HG03342 (cell line): ENCODE data around the gene CFAP157.

ENCODE experiments used
- ATAC-seq: cut with Tn5 transposase; IDR thresholded peaks from one replicate; pipeline ENCODE4 v1.9.1; 2021; ENCODE audit warnings: mild to moderate bottlenecking, moderate library complexity; ENCODE audit not compliant: unreplicated experiment

Gene CFAP157

DNA sequence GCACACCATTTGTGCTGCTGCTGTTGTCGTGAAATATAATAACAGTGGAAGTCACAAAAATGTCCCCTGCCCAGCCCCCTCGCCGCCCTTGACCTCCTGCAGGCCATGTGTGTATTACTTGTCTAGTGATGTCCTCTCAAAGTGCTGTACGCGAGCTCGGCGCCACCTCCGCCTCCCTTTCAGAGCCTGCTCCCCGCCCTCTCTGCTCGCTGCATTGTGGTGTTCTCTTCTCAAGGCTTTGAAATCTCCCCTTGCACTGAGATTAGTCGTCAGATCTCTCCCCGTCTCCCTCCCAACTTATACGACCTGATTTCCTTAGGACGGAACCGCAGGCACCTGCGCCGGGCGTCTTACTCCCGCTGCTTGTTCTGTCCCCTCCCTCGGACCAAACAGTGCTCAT is 14.7 kb upstream of the CFAP157 start:
- no peak for ATAC-seq

DNA sequence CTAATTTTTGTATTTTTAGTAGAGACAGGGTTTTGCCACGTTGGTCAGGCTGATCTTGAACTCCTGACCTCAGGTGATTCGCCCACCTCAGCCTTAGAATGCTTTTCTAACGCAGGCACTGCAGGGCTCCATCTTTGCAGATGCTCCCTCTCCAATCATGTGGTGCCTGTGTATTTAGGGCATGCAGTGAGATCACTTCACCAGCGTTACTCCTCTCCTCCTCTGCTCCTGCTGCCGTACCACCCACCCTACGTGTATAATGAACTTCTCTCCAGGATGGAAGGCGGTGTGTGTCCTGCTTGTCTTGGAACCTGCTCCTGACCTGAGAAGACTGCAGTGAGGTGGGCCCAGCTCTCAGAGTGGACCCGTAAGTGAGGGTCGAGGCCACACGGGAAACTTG is 13.6 kb upstream of the CFAP157 start:
- ATAC-seq = no peak

DNA sequence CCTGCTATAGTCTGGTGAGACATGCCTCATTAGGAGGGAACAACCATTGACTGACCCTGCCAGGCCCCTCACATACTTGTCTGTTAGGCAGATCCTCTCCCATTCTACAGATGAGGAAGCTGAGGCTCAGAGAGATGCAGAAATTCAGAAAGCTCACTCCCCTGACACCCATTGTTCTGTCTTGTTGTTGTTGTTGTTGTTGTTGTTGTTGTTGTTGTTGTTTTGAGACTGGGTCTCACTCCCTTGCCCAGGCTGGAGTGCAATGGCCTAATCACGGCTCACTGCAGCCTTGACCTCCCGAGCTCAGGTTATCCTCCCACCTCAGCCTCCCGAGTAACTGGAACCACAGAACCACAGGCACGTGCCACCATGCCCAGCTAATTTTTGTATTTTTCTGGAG is 13.1 kb upstream of the CFAP157 start:
- ATAC-seq = no peak

DNA sequence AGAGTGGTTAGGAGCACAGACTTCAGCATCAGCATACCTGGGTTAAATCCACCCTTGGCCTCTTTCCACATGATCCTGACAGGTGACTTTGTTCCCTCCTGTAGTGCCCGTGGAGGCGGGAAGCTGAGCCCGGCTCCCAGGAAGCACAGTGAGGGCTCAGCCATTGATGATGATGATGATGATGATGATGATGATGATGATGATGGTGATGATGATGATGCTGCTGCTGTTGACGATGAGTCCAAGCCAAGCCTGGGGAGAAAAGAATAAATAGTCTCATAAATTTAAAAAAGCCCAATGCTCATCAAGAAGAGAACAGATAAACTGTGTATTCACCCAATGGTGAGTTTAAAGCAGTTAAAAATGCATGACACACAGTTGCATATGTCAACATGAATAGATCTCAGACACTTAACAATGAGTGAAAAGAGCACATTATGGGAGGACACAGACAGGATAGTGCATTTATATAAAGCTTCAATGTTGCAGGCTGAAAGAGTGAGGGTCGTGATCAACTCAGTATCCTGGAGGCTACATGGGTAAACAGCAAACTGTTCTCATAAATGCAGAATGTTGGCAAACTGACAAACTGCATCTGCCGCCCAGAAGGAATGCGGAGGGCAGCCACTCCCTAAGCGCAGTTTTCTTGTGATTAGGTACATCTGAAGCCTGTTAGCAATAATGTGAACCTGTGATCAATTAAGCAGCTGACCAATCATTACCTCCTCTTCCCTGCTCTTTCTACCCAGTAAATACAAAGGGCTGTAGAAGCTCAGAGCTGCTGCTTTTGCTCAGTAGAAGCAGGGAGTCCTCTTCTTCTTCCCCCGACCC is 11.7 kb upstream of the CFAP157 start:
- no peak for ATAC-seq

DNA sequence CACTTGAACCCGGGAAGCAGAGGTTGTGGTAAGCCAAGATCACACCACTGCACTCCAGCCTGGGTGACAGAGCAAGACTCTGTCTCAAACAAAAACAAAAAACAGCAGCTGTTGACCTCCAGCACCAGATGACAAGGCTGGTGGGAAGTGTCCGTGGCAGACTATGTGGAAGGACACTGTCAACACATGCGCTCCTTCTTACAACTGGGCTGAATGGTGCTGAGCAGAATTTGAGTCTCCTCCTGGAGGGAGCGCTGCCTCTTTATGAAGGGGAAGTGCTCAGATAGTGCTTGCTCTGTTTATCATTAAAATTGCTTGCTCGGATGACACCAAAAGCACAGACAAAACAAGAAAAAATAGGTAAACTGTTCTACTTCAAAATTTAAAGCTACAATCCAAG is 9.2 kb upstream of the CFAP157 start:
- ATAC-seq = no peak

DNA sequence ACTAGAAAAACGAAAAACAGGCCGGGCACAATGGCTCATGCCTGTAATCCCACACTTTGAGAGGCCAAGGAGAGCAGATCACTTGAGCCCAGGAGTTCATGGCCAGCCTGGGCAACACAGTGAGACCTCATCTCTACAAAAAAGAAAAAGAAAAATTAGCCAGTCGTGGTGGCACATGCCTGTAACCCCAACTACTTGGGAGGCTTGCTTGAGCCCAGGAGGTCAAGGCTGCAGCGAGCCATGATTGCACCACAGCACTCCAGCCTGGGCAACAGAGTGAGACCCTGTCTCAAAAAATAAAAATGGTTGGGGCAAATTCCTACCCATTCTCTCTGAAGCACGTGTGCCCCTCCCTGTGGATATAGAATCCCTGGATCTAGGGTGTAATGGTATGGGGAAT is 8.4 kb upstream of the CFAP157 start:
- ATAC-seq = no peak

DNA sequence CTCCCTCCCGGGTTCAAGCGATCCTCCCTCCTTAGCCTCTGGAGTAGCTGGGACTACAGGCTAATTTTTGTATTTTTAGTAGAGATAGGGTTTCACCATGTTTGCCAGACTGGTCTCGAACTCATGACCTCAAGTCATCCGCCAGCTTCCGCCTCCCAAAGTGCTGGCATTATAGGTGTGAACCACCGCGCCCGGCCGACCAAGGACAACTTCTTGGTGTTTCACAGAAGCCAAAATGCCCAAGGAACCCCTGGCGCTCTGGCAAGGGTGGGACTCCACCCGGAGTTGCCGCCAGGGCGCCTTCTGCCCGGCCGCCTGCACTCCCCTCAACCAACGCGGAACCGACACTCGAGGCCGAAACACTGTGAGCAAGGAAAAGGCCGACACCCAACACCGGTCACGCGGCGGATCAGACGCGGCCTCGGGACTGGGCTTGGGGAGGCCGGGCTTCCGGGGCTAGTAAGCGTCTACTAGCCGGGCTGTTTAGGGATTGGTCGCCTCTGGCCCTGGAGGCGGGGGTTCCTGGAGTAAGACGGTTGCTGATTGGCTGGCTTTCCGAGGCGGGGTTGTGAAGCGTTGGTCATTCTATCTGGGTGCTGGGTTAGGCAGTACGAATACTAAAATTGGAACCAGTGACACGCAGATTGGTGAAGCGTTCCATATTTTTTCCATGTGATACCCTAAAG is 7.7 kb upstream of the CFAP157 start:
- ATAC-seq = peak; percentile 89

DNA sequence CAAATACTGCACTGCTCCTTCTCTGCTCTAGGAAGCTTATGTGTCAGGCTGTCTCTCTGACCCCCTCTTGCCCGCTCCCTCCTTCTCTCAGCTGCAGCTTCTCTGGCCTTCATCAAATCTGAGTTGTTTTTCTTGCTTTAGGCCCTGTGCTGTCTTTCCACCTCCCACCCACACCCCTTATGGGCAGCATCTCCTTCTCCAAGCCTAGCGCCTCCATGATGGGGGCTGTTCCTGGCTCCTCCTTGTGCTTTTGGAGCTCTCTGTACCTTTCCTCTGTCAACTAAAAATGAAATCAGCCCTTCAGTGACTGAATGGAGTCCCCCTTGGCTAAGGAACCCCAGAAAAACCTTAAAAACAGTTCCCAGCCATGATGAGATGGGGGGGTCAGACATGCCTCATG is 6.6 kb upstream of the CFAP157 start:
- ATAC-seq = no peak

DNA sequence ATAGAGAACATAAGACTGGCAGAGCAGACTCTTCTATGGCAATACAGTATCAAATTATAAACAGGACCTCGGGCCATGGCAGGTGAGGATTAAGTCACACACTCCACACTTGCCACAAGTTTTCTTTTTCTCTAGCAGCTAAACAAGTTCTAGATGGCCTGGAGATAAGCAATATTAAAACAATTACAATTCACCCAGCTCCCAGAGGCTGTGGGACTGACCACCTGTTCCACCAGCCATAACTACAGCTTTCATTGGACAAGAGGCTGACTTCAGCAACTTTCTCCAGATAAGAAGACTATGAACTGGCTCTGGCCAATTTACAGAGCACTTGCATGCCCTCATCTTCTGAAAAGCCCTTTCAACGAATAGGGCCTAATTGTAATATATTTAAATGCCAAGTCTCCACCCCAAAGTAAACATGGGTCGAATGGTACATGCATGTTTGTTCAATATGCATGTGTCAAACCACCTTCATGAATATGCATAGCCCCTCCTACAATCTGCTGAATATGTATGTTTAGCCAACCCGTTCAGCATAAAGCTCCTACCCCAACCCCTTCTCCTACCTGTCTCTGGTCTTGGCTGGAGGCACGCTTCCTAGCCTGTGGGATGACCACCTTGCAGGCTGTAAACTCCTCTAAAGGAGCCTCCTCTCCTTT is 6.1 kb upstream of the CFAP157 start:
- ATAC-seq = no peak

DNA sequence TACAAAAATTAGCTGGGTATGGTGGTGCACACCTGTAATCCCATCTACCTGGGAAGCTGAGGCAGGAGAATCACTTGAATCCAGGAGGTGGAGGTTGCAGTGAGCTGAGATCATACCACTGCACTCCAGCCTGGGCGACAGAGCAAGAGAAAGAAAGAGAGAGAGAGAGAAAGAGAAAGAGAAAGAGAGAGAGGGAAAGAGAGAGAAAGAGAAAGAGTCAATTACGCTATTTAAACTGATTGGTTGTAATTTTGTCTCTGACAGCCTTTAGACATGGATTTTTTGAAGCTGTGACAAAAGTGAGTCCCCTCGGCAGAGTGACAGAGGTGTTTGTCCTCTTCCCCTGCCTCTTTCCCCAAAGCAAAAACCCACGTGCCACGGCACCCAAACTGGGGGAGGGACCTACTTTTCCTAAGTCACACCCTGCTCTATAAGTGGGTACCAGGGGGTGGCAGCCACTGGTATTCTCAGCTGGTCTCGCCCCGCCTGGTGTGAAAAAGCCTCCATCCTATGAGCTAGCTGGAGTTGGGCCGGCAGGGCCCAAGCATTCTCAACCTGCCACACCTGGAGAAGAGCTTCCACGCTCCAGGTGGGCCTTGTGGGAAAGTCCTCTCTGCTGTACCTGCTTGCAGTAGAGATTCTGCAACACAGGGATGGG is 3.4 kb upstream of the CFAP157 start:
- ATAC-seq = no peak

DNA sequence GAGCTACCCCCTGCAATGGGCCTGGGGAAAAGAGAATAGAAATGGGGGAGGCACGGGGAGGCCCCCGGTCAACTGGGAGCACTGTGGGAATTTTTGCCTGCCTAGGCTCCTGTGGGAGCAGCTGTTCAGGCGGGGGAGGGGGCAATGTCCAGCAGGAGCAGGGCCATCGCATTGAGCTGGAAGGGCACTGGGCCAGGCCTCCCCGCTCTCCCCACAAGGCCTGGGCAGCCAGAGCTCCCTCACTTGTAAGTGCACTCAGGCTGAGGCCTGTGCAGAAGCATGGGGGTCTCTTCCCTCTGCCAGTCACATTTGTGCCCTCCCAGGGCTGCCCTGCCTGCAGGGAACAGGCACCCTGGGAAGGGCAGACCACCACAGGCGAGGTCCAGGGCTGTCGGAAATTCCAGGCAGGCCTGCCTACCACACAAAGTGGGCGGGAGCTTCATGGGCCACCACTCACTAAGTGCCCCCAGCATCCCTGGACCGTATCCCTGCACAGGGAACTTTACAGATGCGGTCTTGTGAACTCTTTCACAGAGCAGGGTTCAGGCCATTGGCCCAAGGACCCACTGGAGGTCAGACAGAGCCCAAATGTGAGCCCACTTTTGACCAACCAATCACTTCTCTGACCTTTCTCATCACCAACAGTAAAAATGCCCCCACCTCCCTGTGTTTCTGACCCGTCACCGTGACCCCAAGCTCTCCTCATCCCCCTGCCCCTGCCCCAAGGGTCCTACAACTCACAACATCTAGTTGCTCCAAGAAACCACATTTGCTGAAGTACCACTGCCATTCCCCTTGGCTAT is 1.0 kb upstream of the CFAP157 start:
- no peak for ATAC-seq

DNA sequence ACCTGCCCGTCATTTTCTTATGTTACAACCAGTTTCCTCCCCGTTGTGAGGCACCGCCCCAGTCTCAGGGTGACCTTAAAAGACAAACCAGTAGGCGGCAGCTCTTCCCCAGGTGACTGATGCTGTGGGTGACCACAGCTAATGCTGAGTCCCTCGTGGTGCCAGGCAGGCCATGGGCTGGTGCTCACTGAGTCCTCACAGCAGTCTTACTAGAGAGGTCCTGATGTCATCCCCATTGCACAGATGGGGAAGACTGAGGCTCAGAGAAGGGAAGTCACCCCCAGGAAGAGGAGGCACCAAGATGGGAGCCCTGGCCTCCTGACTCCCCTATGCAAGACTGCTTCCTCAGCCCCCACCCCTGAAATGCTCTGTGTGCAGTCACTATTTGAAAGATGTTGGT is 978 bp downstream of the CFAP157 start:
- no peak for ATAC-seq

DNA sequence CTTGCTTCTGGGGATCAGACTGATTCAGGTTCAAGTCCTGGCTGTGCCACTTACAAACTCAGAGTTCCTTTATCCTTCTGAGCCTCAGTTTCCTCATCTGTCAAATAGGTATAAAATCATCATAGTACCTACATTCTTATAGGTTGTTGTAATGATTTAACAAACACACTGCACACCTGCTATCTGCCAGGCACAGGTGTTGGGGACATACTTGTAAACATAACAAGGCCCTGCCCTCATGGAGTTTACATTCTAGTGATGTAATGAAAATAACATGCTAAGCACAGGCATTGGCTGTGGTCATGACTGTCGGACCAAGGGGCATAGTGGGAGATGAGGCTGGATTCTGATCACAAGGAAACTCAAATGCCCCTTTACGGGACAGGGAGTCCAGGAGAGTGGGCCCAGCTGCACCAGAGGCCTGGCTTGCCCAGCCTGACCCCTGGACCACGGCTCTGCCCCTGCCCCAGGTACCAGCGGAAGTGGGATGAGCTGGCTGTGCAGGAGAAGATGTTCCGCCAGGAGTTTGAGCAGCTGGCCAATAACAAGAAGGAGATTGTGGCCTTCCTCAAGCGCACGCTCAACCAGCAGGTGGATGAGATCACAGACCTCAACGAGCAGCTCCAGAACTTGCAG is 2.3 kb downstream of the CFAP157 start:
- no peak for ATAC-seq

DNA sequence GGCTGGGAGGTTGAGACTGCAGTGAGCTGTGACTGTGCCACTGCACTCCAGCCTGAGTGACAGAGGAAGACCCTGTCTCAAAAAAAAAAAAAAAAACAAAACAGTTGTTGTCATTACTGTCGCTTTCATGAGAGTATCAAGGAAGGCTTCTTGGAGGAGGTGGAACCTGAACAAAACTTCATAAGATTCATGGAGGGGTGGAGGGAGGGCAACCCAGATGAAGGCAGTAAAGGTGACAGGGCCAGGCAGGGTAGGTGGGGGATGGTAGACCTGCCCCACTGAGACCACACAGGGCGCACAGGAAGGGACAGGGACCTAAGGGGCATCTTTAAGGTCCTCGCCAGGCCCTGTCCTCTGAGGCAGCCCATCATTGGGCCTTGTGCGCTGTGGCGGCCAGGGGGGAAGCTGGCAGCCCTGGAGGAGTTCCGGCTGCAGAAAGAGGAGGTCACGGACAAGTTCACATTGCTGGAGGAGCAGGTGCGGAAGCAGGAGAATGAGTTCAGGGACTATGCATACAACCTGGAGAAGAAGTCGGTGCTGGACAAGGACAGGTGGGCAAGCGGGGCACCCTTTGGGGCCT is 3.5 kb downstream of the CFAP157 start:
- no peak for ATAC-seq

DNA sequence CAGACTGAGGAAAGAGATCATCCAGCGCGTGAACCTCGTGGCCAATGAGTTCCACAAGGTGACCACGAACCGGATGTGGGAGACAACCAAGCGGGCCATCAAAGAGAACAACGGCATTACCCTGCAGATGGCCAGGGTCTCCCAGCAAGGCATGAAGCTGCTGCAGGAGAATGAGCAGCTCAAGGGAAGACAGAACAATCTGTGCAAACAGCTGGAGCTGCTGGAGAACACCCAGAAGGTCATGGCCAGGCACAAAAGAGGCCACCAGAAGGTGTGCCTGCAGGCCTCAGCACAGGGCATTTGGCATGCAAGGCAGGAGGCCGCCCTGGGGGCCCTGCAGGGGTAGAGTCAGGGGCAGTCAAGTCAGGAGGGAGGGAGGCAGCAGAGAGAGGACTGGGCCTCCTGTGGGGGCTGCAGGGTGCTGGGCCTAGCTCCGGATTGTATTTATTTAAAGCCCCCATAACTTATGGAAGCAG is 4.5 kb downstream of the CFAP157 start:
- no peak for ATAC-seq

DNA sequence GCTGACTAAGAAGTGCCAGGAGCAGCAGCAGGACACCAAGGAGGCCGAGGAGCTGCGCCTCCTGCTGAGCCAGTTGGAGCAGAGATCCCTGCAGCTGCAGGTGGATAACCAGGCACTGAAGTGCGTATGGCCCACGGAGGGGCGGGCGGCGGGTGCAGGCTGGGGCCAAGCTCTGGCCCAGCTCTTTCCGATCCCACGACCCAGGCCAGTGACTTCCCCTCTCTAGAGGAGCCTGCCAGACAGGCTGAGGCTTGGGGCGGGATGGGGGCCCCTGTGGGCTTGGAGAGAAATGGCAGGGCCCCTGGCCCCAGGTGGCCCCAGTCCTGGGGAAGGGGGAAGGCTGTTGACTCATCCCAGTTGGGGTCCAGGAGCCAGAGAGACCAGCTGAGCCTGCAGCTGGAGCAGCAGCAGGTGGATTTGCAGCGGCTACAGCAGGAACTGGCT is 5.1 kb downstream of the CFAP157 start:
- ATAC-seq = no peak

DNA sequence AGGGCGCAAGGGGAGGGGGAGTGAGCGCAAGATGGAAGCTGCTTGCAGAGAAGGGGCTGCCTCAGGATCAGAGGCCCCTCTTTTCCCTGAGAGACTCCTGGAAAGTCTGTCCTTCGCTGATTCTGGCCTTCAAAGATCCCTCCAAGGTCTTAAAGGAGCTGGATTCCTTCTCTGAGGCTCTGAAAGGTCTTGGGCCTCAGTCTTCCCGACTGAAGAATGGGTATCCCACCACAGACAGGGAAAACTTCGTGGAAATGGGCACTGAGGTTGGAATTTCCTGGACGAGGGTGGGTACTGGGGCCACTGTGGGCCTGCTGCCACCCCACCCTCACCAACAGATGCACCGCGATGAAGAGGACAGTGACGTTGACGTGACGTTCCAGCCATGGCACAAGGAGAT is 5.6 kb downstream of the CFAP157 start:
- no peak for ATAC-seq

DNA sequence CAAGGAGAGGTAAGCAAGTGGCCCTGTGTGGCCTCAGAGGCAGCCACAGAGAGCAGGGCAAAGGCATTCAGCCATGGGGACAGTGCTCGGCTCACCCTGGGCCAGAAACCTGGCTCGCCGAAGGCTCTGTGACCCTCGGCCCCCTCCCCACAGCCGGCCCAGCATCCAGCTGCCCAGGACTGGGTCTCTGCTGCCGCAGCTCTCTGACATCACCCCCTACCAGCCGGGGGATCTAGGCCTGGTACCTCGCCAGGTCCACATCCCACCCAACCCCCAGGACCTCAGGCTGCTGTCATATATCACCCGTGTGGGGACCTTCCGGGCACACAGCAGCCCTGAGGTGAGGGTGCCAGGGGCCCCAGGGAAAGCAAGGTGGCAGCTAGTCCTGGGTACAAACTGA is 6.1 kb downstream of the CFAP157 start:
- no peak for ATAC-seq

DNA sequence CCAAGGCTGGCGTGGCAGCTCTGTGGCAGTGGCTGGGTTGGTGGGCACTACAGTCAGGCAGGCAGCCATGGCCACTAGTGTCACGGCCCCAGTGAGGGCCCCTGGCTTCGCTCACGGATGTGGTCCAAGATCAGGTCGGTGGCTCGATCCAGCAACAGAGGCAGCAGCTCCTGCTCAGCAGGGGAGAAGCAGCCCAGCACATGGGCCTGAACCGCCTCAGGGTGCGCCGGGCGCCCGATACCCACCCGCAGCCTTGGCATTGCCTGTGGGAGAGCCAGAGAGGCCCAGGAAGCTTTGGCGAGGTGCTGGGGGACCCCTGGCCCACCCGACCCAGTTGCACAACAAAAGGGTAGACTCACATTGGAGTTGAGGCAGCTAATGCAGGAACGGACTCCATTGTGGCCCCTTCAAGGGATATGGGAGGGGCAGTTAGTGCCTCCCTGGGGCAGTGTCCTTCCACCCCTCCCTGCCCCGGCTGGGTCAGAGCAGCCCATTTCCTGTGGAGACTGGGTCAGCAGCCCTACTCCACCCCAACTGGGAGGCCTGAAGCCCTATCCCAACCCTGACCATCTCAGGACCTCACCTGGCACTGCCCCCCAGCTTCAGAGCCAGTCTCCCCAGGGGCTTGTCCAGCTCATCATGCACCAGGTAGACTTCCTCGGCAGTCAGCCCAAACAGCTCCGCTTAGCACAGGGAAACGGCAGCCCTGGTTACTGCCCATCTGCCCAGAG is 7.4 kb downstream of the CFAP157 start:
- ATAC-seq = no peak
